ENCODE results near the gene LYAR.

- TF ChIP-seq ZSCAN16 (tag by site-specific recombination; IDR thresholded peaks at IDR 0.05), result no peak
- no peak for TF ChIP-seq ZNF747 (tag by site-specific recombination; IDR thresholded peaks at IDR 0.05)
- no peak for TF ChIP-seq ZNF184 (tag by site-specific recombination; IDR thresholded peaks at IDR 0.05)
- TF ChIP-seq REST (tag by site-specific recombination; IDR thresholded peaks at IDR 0.05), result no peak
- no peak for TF ChIP-seq CTCF (tag by site-specific recombination; IDR thresholded peaks at IDR 0.05)
- no peak for TF ChIP-seq PRDM1 (tag by site-specific recombination; IDR thresholded peaks at IDR 0.05)
- TF ChIP-seq ZFP37 (tag by site-specific recombination; IDR thresholded peaks at IDR 0.05), result no peak
- no peak for TF ChIP-seq ZEB2 (tag by site-specific recombination; IDR thresholded peaks at IDR 0.05)
- TF ChIP-seq ZFP3 (tag by site-specific recombination; IDR thresholded peaks at IDR 0.05; ENCODE audit: low read depth), result no peak
- no peak for TF ChIP-seq ZNF24 (tag by site-specific recombination; IDR thresholded peaks at IDR 0.05)
Measured at GRCh38 chr4:4281787-4282186, 8.2 kb downstream of the LYAR start.

Measured in HEK293 (cell line).